HepG2 (cell line): ENCODE measurements around the gene AADACL4. TPM values are rescaled to one million over a fixed set of nuclear protein-coding genes. Genes with fewer than 3 reads are reported as not detected.

ENCODE experiments used
- KLF6 ChIP-seq: IDR thresholded peaks from 2 replicates; pipeline ENCODE4 v1.8.0; 2016; ENCODE audit warnings: missing biosample characterization, missing genetic modification reagents
- MTF2 ChIP-seq: sonication (generic); formaldehyde crosslinking; IDR thresholded peaks from 2 replicates; pipeline ENCODE4 v1.5.0; 2020; ENCODE audit warnings: missing genetic modification reagents, borderline replicate concordance
- PAXIP1 ChIP-seq: sonication (generic); formaldehyde crosslinking; conservative IDR thresholded peaks from 2 replicates; pipeline ENCODE4 v1.4.0; 2020; ENCODE audit warnings: mild to moderate bottlenecking, missing genetic modification reagents, moderate library complexity
- SALL1 ChIP-seq: sonication (generic); formaldehyde crosslinking; IDR thresholded peaks from 2 replicates; pipeline ENCODE4 v1.8.0; 2022; ENCODE audit warnings: mild to moderate bottlenecking, missing genetic modification reagents
- SMYD3 ChIP-seq: sonication (generic); formaldehyde crosslinking; IDR thresholded peaks from 2 replicates; pipeline ENCODE4 v1.8.1; 2023; ENCODE audit warnings: mild to moderate bottlenecking, missing genetic modification reagents
- THAP11 ChIP-seq: IDR thresholded peaks from 2 replicates; pipeline ENCODE4 v1.6.1; 2016; ENCODE audit warnings: missing biosample characterization, missing genetic modification reagents
- XRCC5 ChIP-seq: fragments of 200-400 bp; formaldehyde crosslinking; optimal IDR thresholded peaks from 2 replicates; pipeline ENCODE3; 2017; ENCODE audit warnings: mild to moderate bottlenecking, low read length
- ZNF224 ChIP-seq: sonication (generic); formaldehyde crosslinking; IDR thresholded peaks from 2 replicates; pipeline ENCODE4 v1.5.0; 2020; ENCODE audit warnings: mild to moderate bottlenecking, missing genetic modification reagents
- ZNF577 ChIP-seq: sonication (generic); formaldehyde crosslinking; IDR thresholded peaks from 2 replicates; pipeline ENCODE4 v1.4.0; 2020; ENCODE audit warnings: mild to moderate bottlenecking, low read depth, missing genetic modification reagents, borderline replicate concordance
- ZNF879 ChIP-seq: sonication (generic); formaldehyde crosslinking; IDR thresholded peaks from 2 replicates; pipeline ENCODE4 v1.8.1; 2023; ENCODE audit warnings: missing genetic modification reagents
- polyA plus RNA-seq, 8 experiments: library from polyadenylated mRNA; depleted of rRNA in 3 of 8; stranded (reverse) in 7 of 8; unstranded in 1 of 8; fragments of >200 nt; fragmentation: Illumina TruSeq in 4 of 8; extraction: Trizol in 4 of 8; gene quantifications; 2 replicates each; pipeline versions ENCODE4 v1.2.1 to v1.2.3, GENCODE V29; 2011 to 2016; ENCODE audit warnings: low read depth in 4 of 8, missing spikeins in 1 of 8, mixed read lengths in 1 of 8; ENCODE audit not compliant: insufficient read depth in 1 of 8
- total RNA-seq, 5 experiments: library from RNA; depleted of rRNA; stranded (reverse); fragments of >200 nt; fragmentation: Illumina TruSeq; extraction: Trizol; gene quantifications; 2 replicates each; pipeline ENCODE4 v1.2.3, GENCODE V29; 2016; ENCODE audit warnings: low read depth in 1 of 5
- TF ChIP-seq, protein P1 (sequence below): sonication (generic); formaldehyde crosslinking; IDR thresholded peaks from 2 replicates; pipeline ENCODE4 v1.8.1; 2023; ENCODE audit warnings: mild to moderate bottlenecking, moderate library complexity, missing genetic modification reagents
- TF ChIP-seq, protein P2 (sequence below): IDR thresholded peaks from 2 replicates; pipeline ENCODE4 v1.6.1; 2016; ENCODE audit warnings: mild to moderate bottlenecking
- TF ChIP-seq, protein P3 (sequence below): sonication (generic); formaldehyde crosslinking; IDR thresholded peaks from 2 replicates; pipeline ENCODE4 v1.5.1; 2020; ENCODE audit warnings: missing genetic modification reagents, mild to moderate bottlenecking, borderline replicate concordance
- TF ChIP-seq, protein P4 (sequence below): sonication (generic); formaldehyde crosslinking; IDR thresholded peaks from 2 replicates; pipeline ENCODE4 v1.4.0; 2020; ENCODE audit warnings: missing genetic modification reagents
- TF ChIP-seq, protein P5 (sequence below): sonication (generic); formaldehyde crosslinking; IDR thresholded peaks from 2 replicates; pipeline ENCODE4 v1.4.0; 2020; ENCODE audit warnings: low read depth, missing genetic modification reagents

The AADACL4 gene
- total and polyA plus RNA-seq, 2 of the 13 experiments (the other 11 are each of a cell fraction or from before 2014, with no cell fraction given), result not detected

GRCh38 chr1:12604114-12604874, 39.6 kb upstream of the AADACL4 start (continued):
- TF ChIP-seq ZNF224 (CRISPR knock-in tag), result no peak
- TF ChIP-seq, protein P1, sequence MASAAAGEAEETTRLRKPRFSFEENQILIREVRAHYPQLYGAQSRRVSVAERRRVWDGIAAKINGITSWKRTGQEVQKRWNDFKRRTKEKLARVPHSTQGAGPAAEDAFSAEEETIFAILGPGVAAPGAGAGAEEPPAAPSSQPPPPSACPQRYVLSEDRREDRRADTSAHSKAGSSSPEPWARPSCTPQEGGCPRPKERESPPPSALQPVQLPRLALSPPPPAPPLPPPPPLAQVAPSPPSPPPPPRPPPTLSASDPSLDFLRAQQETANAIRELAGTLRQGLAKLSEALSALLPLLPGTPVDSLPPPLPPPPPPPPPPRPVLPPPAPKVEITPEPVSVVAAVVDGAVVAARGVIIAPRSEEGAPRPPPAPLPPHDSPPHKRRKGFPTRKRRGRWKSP (CRISPR knock-in tag), result peak; percentile 56; the same call in 1 of the 2 replicates
- TF ChIP-seq, protein P2, sequence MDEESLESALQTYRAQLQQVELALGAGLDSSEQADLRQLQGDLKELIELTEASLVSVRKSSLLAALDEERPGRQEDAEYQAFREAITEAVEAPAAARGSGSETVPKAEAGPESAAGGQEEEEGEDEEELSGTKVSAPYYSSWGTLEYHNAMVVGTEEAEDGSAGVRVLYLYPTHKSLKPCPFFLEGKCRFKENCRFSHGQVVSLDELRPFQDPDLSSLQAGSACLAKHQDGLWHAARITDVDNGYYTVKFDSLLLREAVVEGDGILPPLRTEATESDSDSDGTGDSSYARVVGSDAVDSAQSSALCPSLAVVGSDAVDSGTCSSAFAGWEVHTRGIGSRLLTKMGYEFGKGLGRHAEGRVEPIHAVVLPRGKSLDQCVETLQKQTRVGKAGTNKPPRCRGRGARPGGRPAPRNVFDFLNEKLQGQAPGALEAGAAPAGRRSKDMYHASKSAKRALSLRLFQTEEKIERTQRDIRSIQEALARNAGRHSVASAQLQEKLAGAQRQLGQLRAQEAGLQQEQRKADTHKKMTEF (CRISPR knock-in tag), result peak; percentile 81
- TF ChIP-seq, protein P3, sequence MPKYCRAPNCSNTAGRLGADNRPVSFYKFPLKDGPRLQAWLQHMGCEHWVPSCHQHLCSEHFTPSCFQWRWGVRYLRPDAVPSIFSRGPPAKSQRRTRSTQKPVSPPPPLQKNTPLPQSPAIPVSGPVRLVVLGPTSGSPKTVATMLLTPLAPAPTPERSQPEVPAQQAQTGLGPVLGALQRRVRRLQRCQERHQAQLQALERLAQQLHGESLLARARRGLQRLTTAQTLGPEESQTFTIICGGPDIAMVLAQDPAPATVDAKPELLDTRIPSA (CRISPR knock-in tag), result no peak
- peak; percentile 77 for TF ChIP-seq PAXIP1 (CRISPR knock-in tag)
- TF ChIP-seq ZNF577 (CRISPR knock-in tag), result no peak
- TF ChIP-seq, protein P4, sequence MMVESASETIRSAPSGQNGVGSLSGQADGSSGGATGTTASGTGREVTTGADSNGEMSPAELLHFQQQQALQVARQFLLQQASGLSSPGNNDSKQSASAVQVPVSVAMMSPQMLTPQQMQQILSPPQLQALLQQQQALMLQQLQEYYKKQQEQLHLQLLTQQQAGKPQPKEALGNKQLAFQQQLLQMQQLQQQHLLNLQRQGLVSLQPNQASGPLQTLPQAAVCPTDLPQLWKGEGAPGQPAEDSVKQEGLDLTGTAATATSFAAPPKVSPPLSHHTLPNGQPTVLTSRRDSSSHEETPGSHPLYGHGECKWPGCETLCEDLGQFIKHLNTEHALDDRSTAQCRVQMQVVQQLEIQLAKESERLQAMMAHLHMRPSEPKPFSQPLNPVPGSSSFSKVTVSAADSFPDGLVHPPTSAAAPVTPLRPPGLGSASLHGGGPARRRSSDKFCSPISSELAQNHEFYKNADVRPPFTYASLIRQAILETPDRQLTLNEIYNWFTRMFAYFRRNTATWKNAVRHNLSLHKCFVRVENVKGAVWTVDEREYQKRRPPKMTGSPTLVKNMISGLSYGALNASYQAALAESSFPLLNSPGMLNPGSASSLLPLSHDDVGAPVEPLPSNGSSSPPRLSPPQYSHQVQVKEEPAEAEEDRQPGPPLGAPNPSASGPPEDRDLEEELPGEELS (CRISPR knock-in tag), result peak; percentile 99
- no peak for TF ChIP-seq SMYD3 (CRISPR knock-in tag)
- TF ChIP-seq XRCC5, result peak; percentile 30
- peak; percentile 82 for TF ChIP-seq SALL1 (CRISPR knock-in tag)
- TF ChIP-seq THAP11, result peak; percentile 74
- TF ChIP-seq, protein P5, sequence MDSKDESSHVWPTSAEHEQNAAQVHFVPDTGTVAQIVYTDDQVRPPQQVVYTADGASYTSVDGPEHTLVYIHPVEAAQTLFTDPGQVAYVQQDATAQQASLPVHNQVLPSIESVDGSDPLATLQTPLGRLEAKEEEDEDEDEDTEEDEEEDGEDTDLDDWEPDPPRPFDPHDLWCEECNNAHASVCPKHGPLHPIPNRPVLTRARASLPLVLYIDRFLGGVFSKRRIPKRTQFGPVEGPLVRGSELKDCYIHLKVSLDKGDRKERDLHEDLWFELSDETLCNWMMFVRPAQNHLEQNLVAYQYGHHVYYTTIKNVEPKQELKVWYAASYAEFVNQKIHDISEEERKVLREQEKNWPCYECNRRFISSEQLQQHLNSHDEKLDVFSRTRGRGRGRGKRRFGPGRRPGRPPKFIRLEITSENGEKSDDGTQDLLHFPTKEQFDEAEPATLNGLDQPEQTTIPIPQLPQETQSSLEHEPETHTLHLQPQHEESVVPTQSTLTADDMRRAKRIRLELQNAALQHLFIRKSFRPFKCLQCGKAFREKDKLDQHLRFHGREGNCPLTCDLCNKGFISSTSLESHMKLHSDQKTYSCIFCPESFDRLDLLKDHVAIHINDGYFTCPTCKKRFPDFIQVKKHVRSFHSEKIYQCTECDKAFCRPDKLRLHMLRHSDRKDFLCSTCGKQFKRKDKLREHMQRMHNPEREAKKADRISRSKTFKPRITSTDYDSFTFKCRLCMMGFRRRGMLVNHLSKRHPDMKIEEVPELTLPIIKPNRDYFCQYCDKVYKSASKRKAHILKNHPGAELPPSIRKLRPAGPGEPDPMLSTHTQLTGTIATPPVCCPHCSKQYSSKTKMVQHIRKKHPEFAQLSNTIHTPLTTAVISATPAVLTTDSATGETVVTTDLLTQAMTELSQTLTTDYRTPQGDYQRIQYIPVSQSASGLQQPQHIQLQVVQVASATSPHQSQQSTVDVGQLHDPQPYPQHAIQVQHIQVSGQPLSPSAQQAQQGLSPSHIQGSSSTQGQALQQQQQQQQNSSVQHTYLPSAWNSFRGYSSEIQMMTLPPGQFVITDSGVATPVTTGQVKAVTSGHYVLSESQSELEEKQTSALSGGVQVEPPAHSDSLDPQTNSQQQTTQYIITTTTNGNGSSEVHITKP (CRISPR knock-in tag), result no peak
- TF ChIP-seq ZNF879, result no peak
- 0 out of 2 replicates have a peak, but pooled peaks have one; percentile 45 for TF ChIP-seq KLF6
- no peak for TF ChIP-seq MTF2 (CRISPR knock-in tag)
